Measurements from ENCODE around the gene LAMC3.

- TF ChIP-seq BHLHE40 (IDR thresholded peaks at IDR 0.05; ENCODE audit: borderline replicate concordance), result no peak
- no peak for TF ChIP-seq FOXM1 (IDR thresholded peaks at IDR 0.05; ENCODE audit: borderline replicate concordance)
- TF ChIP-seq TARDBP (IDR thresholded peaks at IDR 0.05), result no peak; the same call in 1 of the 2 replicates
- TF ChIP-seq FOXK2 (IDR thresholded peaks at IDR 0.05), result no peak
- no peak for TF ChIP-seq PKNOX1 (IDR thresholded peaks at IDR 0.05)
- TF ChIP-seq NFRKB (IDR thresholded peaks at IDR 0.05), result no peak
- no peak for TF ChIP-seq HDGF (IDR thresholded peaks at IDR 0.05; ENCODE audit: borderline replicate concordance)
- TF ChIP-seq LEF1 (IDR thresholded peaks at IDR 0.05; ENCODE audit: borderline replicate concordance), result no peak
- TF ChIP-seq SP1 (IDR thresholded peaks at IDR 0.05), result no peak
These were observed 117.1 kb downstream of the LAMC3 start for GRCh38 chr9:131126059-131126426.

All from HEK293T (cell line).